ENCODE data around the gene CCER1.

CCER1 gene

DNA sequence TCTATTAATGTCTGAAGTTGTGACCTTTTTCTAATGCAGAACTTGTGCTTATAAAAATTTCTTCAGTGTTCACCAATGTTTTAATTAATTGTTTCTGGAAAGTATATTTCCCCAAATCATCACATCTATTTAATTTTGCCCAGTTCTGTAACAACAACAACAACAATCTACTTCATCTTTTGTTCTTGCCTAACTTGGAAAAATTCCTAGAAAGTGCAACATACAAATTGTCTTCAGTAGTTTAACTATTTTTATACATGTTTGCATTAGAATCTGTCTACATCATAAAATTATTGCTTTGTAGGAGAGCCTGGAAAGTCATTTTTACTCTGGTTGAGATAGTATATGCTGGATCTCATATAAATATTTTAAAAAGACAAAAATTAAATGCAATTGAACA lies 38.5 kb downstream of the CCER1 start:
- no peak for DNase-seq

GRCh38 chr12:90915353-90915752 lies 39.6 kb downstream of the CCER1 start:
- no peak for DNase-seq

GRCh38 chr12:90910958-90911357 lies 44.0 kb downstream of the CCER1 start:
- no peak for DNase-seq

GRCh38 chr12:90909069-90909770 lies 45.8 kb downstream of the CCER1 start:
- DNase-seq: peak; percentile 40 to 75

GRCh38 chr12:90908465-90908864 lies 46.5 kb downstream of the CCER1 start:
- DNase-seq: no peak

GRCh38 chr12:90905691-90906370 lies 49.1 kb downstream of the CCER1 start:
- DNase-seq: no peak

- DNase-seq: no peak
These were observed 52.4 kb downstream of the CCER1 start for GRCh38 chr12:90902596-90902995.
